ENCODE measurements around the gene LCN10.

DNA sequence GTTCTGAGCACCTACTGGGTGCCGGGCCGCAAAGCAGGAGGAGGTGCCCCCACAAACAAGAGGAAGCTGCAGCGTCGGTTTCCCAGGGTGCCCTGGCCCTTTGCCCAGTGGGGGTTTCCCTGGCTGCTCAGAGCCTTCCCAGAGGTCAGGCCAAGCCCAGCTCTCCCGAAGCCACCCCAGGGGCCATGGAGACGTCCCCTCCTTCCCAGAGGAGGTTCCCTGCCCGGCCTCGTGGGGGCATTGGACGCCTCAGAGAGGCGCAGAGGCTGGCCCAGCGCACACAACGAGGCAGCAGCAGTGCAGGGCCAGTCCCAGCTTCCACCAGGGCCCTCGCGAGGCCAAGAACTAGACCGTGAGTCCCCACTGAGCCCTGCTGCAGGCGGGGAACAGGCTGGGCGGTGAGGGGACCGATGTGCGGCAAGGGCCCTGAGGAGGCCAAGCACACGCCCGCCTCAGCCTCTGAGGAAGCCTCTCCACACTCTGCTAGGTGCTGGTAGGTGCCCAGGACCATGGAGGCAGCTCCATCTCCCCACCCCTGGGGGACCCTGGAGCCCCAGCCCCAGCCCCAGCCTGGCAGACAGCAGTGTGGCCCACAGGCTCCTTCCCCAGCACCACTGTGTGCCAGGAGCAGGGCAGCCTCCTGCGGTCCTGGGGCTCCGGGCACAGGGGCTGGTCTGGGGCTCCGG, 23.4 kb downstream of the LCN10 start:
- TF ChIP-seq, protein P1, sequence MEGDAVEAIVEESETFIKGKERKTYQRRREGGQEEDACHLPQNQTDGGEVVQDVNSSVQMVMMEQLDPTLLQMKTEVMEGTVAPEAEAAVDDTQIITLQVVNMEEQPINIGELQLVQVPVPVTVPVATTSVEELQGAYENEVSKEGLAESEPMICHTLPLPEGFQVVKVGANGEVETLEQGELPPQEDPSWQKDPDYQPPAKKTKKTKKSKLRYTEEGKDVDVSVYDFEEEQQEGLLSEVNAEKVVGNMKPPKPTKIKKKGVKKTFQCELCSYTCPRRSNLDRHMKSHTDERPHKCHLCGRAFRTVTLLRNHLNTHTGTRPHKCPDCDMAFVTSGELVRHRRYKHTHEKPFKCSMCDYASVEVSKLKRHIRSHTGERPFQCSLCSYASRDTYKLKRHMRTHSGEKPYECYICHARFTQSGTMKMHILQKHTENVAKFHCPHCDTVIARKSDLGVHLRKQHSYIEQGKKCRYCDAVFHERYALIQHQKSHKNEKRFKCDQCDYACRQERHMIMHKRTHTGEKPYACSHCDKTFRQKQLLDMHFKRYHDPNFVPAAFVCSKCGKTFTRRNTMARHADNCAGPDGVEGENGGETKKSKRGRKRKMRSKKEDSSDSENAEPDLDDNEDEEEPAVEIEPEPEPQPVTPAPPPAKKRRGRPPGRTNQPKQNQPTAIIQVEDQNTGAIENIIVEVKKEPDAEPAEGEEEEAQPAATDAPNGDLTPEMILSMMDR (IDR thresholded peaks at IDR 0.05; ENCODE audit: borderline replicate concordance, extremely low read depth, low read length, poor library complexity, severe bottlenecking), result no peak
- TF ChIP-seq EZH2 (IDR thresholded peaks at IDR 0.05; ENCODE audit: borderline replicate concordance, low read depth, low read length, severe bottlenecking), result no peak

All from DND-41 (cell line).